Memory B cell (primary cell): ENCODE data around the gene HAAO.

ENCODE experiments used
- ATAC-seq: fragments of 150-1000 bp; cut with Tn5 transposase; 2 replicates; pipeline ENCODE4 v1.10.0; 2021; ENCODE audit warnings: low read depth, mild to moderate bottlenecking, moderate library complexity
- DNase-seq, 2 donors: peaks; one replicate each; pipeline ENCODE4 v3.0.0; 2022; ENCODE audit warnings: low spot score in 2 of 2
- H3K27ac Mint-ChIP-seq: one replicate; pipeline ENCODE4 v1.8.0; 2022; ENCODE audit warnings: mild to moderate bottlenecking, moderate library complexity, mixed read lengths
- H3K27me3 Mint-ChIP-seq: one replicate; pipeline ENCODE4 v1.8.0; 2022; ENCODE audit warnings: mixed read lengths
- H3K36me3 Mint-ChIP-seq: one replicate; pipeline ENCODE4 v1.8.0; 2022; ENCODE audit warnings: mild to moderate bottlenecking, mixed read lengths
- H3K4me1 Mint-ChIP-seq: one replicate; pipeline ENCODE4 v1.8.0; 2022; ENCODE audit warnings: mixed read lengths
- H3K4me3 Mint-ChIP-seq: one replicate; pipeline ENCODE4 v1.8.0; 2022; ENCODE audit warnings: mild to moderate bottlenecking, moderate library complexity, mixed read lengths
- H3K9me3 Mint-ChIP-seq: one replicate; pipeline ENCODE4 v1.8.0; 2022; ENCODE audit warnings: mixed read lengths

The HAAO gene

DNA sequence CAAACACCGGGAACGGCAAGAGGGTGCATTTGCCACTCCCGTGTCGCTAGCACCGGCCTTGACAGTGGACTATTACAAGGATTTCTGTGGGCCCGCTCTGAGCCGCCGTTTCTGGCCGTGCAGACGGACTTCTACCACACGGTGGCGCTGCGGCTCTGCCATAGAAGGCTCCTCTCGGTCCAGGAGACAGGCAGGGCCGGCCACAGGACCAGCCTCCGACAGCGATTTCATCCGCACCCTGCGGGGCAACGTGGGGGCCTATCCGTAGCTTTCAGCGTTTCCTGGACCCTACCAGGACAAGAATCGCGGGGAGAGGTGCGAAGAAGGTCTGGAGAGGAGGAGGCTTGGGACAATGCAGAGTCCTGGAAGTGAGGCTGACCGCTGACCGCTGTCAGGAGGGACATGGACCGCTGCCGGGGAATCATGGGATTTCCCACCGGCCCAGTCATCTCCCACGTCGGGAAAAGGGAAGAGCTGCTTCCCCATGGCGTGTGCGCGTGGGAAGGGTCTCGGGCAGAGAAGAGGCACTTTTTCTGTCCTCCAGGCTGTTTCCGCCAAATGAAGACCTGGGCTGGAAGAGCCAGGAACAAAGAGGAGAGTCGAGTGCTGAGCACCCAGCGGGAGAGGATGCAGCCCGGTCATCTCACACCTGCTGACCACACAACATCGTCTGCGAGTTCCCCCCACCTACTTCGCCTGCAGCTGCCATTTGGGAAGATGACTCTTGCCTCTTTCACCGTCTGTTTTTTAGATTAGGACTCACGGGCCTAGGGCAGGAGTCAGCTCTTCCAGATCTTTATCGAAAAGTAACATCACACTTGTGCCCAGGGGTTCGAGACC lies 35.5 kb upstream of the HAAO start:
- H3K9me3 Mint-ChIP-seq: no peaks in the 10 kb centered on the region
- peaks cover 4% of the 10 kb centered on the region for H3K36me3 Mint-ChIP-seq
- ATAC-seq (peak; percentile 82), DNase-seq (peak; percentile 76 to 86)
- H3K4me3 Mint-ChIP-seq: peak overlapping the region; percentile 73
- peaks cover 3% of the 10 kb centered on the region for H3K27me3 Mint-ChIP-seq
- no peak overlapping the region for H3K27ac Mint-ChIP-seq
- H3K4me1 Mint-ChIP-seq: peaks cover 10% of the 10 kb centered on the region

DNA sequence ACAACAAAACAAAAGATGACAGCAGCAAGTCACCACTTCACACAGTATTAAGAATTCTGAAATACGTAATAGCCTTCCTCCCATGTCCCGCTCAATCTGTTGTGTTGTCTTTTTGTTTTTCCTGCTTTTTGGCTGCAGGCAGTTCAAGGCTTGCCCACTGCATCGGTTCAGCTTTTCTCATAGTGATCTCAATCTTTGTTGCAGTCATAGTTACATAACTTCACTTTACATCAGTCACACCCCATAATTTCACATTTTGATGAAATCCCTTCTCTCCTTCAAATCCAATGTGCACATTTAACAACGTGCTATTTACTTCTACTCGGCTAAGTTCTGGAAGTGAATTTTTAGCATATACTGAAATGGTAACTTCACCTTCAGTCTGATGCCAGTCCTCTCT lies 33.8 kb upstream of the HAAO start:
- no peak for DNase-seq
- Mint-ChIP-seq H3K36me3 (peaks cover 1% of the 10 kb centered on the region), H3K9me3 (no peaks in the 10 kb centered on the region), H3K4me1 (peaks cover 10% of the 10 kb centered on the region), H3K27ac (no peak overlapping the region), H3K4me3 (no peak overlapping the region), H3K27me3 (peaks cover 3% of the 10 kb centered on the region)
- no peak for ATAC-seq

DNA sequence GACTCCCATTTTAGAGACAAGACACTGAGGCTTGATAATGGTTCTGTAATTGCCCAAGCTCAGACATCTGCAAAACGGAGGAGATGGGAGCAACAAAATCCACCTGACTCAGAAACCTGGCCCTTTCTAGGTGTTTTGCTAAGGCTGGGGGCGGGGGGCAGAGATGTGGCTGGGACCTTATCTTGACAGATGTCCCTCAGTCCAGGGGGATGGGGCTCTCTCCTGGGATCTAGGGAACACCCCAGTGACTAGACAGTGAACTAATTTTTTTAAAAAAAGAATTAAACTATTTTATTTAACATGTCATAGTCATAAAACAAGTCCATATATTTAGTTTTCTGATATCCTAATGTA lies 32.0 kb upstream of the HAAO start:
- Mint-ChIP-seq H3K9me3 (peaks cover under 1% of the 10 kb centered on the region), H3K4me1 (peaks cover 10% of the 10 kb centered on the region), H3K4me3 (no peak overlapping the region), H3K27me3 (peaks cover 3% of the 10 kb centered on the region), H3K36me3 (peaks cover 4% of the 10 kb centered on the region), H3K27ac (no peak overlapping the region)
- ATAC-seq: no peak
- DNase-seq: no peak

DNA sequence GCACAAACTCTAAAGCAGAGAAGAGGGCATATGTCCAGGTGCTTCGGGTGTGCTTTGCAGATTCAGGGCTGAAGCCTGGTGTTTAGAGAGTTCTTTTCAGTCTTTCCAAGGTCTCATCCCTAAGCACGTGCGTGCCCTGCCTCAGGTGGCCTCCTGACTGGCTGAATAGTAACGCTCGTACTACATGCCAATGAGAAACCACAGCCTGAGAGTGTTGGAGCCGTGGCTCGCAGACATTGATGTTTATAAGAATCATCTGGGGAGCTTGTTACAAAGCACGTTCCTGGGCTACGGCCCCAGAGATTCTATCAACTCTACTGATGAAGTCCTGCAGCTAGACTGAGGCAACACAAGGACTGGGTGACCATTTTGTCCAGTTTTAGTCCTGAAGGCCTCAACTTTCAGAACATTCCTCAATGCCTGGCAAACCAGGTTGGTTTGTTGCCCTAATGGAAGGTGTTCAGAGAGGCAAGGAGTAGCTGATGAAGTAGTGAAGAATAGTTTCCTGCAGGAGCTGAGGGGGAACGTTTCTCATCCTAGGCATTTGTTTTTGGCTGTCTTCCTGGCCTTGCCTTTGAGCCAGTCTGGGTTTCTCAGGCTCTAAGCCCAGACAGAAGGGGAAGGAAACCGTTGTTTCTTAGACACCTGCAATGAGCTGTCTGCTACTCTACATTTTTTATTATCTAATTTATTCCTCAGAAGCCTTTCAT lies 31.5 kb upstream of the HAAO start:
- ATAC-seq (no peak), DNase-seq (no peak)
- H3K36me3 Mint-ChIP-seq: peaks cover 7% of the 10 kb centered on the region
- peaks cover 3% of the 10 kb centered on the region for H3K27me3 Mint-ChIP-seq
- H3K9me3 Mint-ChIP-seq: peaks cover 6% of the 10 kb centered on the region
- H3K4me1 Mint-ChIP-seq: peaks cover 9% of the 10 kb centered on the region
- no peak overlapping the region for H3K27ac Mint-ChIP-seq
- no peak overlapping the region for H3K4me3 Mint-ChIP-seq

DNA sequence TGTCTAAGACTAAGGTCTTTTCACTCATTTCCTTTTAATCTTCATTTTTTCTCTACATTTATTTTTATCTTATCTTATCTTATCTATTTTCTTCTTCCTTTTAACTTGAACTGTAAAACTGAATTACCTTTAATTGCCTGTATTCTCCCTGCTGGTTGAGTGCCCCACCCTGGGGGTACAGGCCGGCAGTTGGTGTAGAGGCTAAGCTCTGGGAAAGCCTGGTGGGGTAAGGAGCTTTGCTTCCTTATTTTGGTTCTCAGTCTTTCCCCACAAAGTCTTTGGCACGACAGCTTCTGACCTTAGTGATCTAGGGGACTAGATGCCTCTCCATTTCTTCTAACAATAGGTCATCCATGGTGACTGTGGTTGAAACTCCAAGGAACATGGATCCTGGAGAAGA lies 26.8 kb upstream of the HAAO start:
- ATAC-seq (no peak), DNase-seq (no peak)
- H3K9me3 Mint-ChIP-seq: peaks cover 7% of the 10 kb centered on the region
- H3K27me3 Mint-ChIP-seq: no peaks in the 10 kb centered on the region
- no peaks in the 10 kb centered on the region for H3K4me1 Mint-ChIP-seq
- no peak overlapping the region for H3K4me3 Mint-ChIP-seq
- no peak overlapping the region for H3K27ac Mint-ChIP-seq
- peaks cover 5% of the 10 kb centered on the region for H3K36me3 Mint-ChIP-seq

DNA sequence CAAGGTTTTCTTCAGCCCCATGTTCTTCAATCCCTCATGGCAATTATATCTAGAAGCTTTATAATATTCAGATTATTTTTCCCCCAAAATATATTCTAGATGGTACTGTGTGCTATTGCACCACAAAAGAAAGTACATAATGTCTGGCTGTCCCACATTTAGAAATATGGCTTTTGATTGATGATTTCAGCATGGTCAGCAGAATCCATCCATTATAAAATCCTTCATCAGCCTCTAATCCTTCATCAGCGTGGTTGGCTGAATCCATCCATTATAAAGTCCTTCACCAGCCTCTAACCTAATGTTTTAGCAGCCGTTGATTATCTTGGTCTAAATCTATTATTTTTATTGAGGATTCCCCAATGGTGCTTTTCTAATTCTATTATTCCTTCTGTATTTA lies 23.3 kb upstream of the HAAO start:
- Mint-ChIP-seq H3K4me3 (no peak overlapping the region), H3K27me3 (no peaks in the 10 kb centered on the region), H3K36me3 (peaks cover 8% of the 10 kb centered on the region), H3K9me3 (peaks cover 7% of the 10 kb centered on the region), H3K4me1 (peaks cover 4% of the 10 kb centered on the region), H3K27ac (no peak overlapping the region)
- ATAC-seq (no peak), DNase-seq (no peak)

DNA sequence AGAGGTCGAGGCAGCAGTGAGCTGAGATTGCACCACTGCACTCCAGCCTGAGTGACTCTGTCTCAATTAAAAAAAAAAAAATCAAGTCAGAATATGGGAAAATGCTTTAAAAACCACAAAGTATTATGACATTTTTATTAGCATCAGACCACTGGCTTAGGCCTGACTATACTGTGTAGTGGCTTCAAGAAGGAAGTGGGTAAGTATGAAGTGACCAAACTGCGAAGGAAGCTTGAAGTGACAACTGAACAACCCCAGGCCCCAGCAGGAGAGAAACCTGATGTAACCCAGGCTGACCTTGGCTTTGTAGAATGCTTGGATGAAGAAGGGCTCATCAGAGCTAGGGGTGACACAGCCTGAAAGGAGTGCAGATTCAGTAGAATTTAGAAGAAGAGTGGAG lies 21.4 kb upstream of the HAAO start:
- no peak for ATAC-seq
- H3K4me3 Mint-ChIP-seq: no peak overlapping the region
- no peak for DNase-seq
- peaks cover 1% of the 10 kb centered on the region for H3K9me3 Mint-ChIP-seq
- H3K27ac Mint-ChIP-seq: no peak overlapping the region
- peaks cover 12% of the 10 kb centered on the region for H3K4me1 Mint-ChIP-seq
- H3K36me3 Mint-ChIP-seq: peaks cover 3% of the 10 kb centered on the region
- H3K27me3 Mint-ChIP-seq: no peaks in the 10 kb centered on the region

DNA sequence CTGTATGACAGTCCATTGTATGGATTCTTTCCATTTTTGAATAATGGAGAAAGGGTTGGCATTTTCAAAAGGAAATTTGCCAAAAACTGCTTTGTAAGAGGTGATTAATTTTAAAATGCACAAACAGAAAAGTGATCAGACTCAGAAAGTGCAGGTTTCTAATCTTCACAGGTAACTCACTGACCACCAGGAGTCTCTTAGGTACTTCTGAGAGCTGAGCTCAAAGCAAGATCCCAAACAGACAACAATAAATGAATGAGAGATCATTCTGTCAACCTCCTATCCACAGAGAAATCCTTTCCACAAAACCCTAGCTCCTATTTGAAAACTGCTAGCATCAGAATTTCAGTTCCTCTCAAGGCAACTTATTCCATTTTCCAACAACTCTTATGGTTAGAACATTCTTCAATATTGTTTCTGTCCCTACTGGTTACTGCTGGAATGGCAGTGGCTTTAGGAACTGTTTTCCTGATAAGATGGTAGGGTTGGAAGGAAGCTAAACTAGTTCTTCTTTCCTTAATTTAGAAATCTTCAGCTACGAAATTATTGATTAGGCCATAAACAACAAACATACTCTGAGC lies 20.6 kb upstream of the HAAO start:
- no peak overlapping the region for H3K4me3 Mint-ChIP-seq
- H3K9me3 Mint-ChIP-seq: peaks cover 1% of the 10 kb centered on the region
- peaks cover 3% of the 10 kb centered on the region for H3K36me3 Mint-ChIP-seq
- H3K4me1 Mint-ChIP-seq: peaks cover 12% of the 10 kb centered on the region
- H3K27ac Mint-ChIP-seq: no peak overlapping the region
- no peak for ATAC-seq
- H3K27me3 Mint-ChIP-seq: no peaks in the 10 kb centered on the region
- no peak for DNase-seq

DNA sequence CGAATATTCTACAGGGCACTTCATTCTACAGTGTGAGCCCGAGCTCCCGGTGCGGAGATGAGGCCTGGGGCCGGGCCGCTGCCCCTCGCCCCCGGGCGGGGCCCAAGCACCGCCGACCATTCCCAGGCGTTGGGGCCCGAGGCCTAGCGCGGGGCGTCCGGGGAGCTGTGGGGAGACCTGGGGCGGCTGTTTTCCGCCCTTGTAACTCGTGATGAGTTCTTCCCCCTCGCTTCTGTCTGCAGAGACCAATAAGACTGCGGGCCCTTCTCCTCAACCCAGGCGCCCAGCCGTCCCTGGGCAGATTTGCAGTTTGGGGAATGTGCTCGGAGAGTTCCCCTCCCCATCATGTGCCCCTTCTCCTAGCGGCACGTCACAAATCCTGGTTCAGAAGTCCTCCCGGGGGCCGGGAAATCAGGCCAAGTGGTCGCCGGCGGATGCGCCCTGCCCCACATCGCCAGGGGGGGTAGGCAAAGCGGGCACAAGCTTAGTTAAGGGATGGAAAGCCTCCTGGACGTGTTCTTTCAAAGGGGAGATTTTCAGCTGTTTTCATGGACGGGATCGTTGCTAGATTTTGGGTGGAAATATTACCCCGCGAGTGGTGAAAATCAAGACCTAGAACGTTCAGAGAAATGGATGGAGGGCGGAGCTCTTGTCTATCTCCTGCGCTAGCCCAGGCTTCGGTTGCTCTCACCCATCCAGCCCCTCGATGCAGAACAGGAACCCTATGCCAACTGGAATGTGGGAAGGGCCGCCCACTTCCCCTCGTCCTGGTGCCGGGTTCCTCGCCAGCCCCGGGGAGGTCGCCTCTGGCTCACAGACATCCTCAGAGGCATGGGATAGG lies 18.8 kb upstream of the HAAO start:
- peak overlapping the region; percentile 98 for H3K4me3 Mint-ChIP-seq
- peaks cover 1% of the 10 kb centered on the region for H3K9me3 Mint-ChIP-seq
- ATAC-seq: peak; percentile 12
- no peaks in the 10 kb centered on the region for H3K27me3 Mint-ChIP-seq
- peaks cover 12% of the 10 kb centered on the region for H3K4me1 Mint-ChIP-seq
- H3K27ac Mint-ChIP-seq: peak overlapping the region; percentile 100
- peak; percentile 45 to 62 for DNase-seq
- peaks cover 3% of the 10 kb centered on the region for H3K36me3 Mint-ChIP-seq

DNA sequence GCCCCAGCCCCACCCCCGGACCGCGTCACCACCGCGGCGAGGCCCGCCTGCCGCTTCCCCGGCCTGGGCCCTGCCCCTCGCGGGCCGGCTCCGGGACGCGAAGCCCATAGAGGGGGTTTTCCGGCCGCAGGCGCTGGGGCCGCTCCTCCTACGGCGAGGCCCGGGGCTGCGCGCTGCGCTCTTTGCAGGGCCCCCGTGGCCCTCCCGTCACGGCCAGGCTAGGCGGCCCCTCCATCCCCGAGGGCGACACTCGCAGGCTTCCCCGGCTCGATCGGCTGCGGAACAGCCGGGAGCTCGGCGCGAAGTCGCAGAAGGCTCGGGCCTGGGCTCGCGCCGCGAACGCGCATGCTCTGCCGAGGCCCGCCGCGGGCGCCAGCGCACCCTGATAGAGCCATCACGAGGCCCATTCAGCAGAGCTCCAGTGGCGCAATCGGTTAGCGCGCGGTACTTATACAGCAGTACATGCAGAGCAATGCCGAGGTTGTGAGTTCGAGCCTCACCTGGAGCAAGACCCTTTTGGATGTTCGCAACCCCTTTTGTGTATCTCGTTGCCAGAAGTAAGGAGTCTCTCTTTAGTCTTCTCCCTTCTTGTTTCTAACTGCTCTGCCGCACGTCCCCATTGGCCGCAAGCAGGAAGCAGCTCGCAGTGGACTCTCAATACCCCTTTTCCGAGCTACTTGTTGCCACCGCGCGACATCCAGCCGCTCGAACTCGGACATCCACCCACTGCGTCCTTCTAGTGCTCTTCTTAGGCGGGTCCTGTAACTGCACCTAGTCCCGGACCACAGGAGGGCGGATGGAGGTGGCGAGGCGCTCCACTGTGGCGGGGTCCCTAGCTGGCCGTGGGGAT lies 18.0 kb upstream of the HAAO start:
- Mint-ChIP-seq H3K9me3 (no peaks in the 10 kb centered on the region), H3K4me3 (peak overlapping the region; percentile 98), H3K27ac (peak overlapping the region; percentile 100), H3K27me3 (no peaks in the 10 kb centered on the region), H3K4me1 (peaks cover 12% of the 10 kb centered on the region), H3K36me3 (peaks cover 3% of the 10 kb centered on the region)
- ATAC-seq: peak; percentile 73
- peak; percentile 98 to 99 for DNase-seq

DNA sequence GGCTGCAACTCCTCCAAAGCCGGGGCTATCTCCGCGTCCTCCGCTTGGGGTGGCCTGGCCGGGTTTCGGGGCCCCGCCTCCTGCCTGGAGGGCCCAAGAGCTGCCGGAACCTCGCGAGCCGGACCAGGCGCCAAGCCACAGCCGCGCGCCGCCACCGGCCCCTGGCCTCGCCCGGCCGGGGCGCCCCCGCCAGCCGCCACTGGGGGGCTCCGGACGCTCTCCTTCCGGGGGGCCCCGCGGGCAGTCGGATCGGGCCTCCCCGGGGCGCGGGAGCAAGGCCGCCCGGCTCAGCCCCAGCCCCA lies 17.4 kb upstream of the HAAO start:
- H3K27me3 Mint-ChIP-seq: no peaks in the 10 kb centered on the region
- peaks cover 3% of the 10 kb centered on the region for H3K36me3 Mint-ChIP-seq
- peaks cover 12% of the 10 kb centered on the region for H3K4me1 Mint-ChIP-seq
- ATAC-seq (peak; percentile 34), DNase-seq (no peak)
- peak overlapping the region; percentile 100 for H3K27ac Mint-ChIP-seq
- H3K4me3 Mint-ChIP-seq: peak overlapping the region; percentile 98
- no peaks in the 10 kb centered on the region for H3K9me3 Mint-ChIP-seq

DNA sequence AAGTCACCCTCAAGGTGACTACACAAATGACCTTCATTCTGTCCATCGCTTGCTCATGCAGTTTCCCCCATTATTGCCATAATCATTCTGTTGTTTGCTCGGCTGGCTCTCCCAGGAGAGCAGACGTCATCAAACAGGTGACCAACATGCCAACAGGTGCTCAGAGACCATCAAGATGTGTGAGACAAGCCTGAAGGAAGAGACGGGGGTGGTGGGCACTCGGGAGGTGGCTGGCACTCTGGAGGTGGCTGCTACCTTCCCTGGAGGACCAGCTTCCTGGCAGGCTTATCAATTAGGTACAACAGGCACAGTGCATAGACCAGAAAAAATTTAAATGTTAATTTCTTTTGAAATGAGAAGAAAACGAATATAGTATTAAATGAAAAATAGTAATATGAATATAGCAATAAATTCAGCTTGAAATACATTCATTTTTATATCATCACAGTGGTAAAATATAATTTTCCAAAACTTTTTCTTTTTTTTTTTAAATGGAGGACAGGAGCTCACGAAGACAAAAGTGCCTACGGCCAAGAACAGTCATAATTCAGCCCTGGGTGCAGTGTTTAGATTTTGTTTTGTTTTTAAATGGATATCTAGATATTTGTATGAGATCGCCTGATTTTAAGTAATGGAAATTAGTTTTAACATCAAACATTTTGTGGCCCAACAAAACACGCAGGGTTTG lies 16.9 kb upstream of the HAAO start:
- H3K4me3 Mint-ChIP-seq: peak overlapping the region; percentile 80
- H3K4me1 Mint-ChIP-seq: peaks cover 12% of the 10 kb centered on the region
- H3K9me3 Mint-ChIP-seq: no peaks in the 10 kb centered on the region
- H3K27me3 Mint-ChIP-seq: no peaks in the 10 kb centered on the region
- H3K36me3 Mint-ChIP-seq: peaks cover 3% of the 10 kb centered on the region
- peak overlapping the region; percentile 100 for H3K27ac Mint-ChIP-seq
- DNase-seq (peak in 1 of 2 donors; percentile 27), ATAC-seq (no peak)

DNA sequence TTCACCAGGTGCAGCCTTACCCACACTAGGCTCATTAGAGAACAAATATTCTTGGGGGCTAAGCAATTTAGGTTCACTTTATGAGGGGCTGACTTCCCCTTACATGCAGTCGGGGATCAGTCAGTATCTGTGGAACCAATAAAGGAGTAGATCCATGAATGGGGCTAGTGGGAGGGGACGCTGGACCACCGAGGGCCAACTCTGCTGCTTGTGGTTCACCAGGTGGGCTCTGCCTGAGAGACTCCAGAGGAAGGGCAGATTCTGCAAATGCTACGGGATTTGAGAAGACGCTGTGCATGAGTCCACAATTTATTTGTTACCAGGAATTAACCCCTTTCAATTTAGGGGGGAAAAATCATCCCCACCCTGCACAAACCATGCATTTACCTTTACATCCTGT lies 15.9 kb upstream of the HAAO start:
- ATAC-seq (no peak), DNase-seq (no peak)
- Mint-ChIP-seq H3K27me3 (no peaks in the 10 kb centered on the region), H3K36me3 (no peaks in the 10 kb centered on the region), H3K4me1 (peaks cover 12% of the 10 kb centered on the region), H3K27ac (peak overlapping the region; percentile 100), H3K9me3 (no peaks in the 10 kb centered on the region), H3K4me3 (peak overlapping the region; percentile 39)
